Measurements from ENCODE around the gene DLG3. TPM values are rescaled to one million over a fixed set of nuclear protein-coding genes. Genes with fewer than 3 reads are reported as not detected.

DLG3 gene
- polyA plus RNA-seq, 1 donor from 2014 or later, result 66.5 TPM

- H3K4me3 ChIP-seq (ENCODE audit: low read length), result peak overlapping the region; percentile 62
- no peaks in the 10 kb centered on the region for H4K20me1 ChIP-seq (ENCODE audit: insufficient read depth)
- no peaks in the 10 kb centered on the region for H3K36me3 ChIP-seq (ENCODE audit: insufficient read depth, low read length)
- H3K79me2 ChIP-seq (replicated peaks; ENCODE audit: insufficient read depth, low read length), result peaks cover 23% of the 10 kb centered on the region
- H3K4me2 ChIP-seq (ENCODE audit: low read length), result peak overlapping the region; percentile 35
- peak overlapping the region; percentile 70 for H3K27ac ChIP-seq (ENCODE audit: low read length)
- peak overlapping the region; percentile 75 for H3K9ac ChIP-seq (ENCODE audit: low read length)
- no peaks in the 10 kb centered on the region for H3F3A ChIP-seq (ENCODE audit: insufficient read depth, low read length, poor library complexity, severe bottlenecking)
- H2AFZ ChIP-seq (ENCODE audit: low read depth, low read length), result no peak overlapping the region
- H3K9me3 ChIP-seq (ENCODE audit: low read length), result no peaks in the 10 kb centered on the region
- H3K9me2 ChIP-seq (ENCODE audit: insufficient read depth, low read length), result no peaks in the 10 kb centered on the region
- no peak for TF ChIP-seq REST (IDR thresholded peaks at IDR 0.05; ENCODE audit: borderline replicate concordance)
- TF ChIP-seq MXI1 (conservative IDR thresholded peaks at IDR 0.05; ENCODE audit: poor library complexity, severe bottlenecking), result no peak
- TF ChIP-seq RAD21 (conservative IDR thresholded peaks at IDR 0.05), result no peak
- no peak for TF ChIP-seq POLR2AphosphoS5 (IDR thresholded peaks at IDR 0.05)
- TF ChIP-seq TAF1 (IDR thresholded peaks at IDR 0.05; ENCODE audit: low read depth), result no peak
- no peak for TF ChIP-seq EZH2 (IDR thresholded peaks at IDR 0.05; ENCODE audit: borderline replicate concordance, insufficient read depth, low read length, poor library complexity, severe bottlenecking)
- H3K27me3 ChIP-seq (ENCODE audit: insufficient read depth, low read depth, low read length), result no peaks in the 10 kb centered on the region
Measured at GRCh38 chrX:70456256-70456655, 11.6 kb downstream of the DLG3 start.

- no peaks in the 10 kb centered on the region for H3K36me3 ChIP-seq (ENCODE audit: insufficient read depth, low read length)
- no peak overlapping the region for H3K4me3 ChIP-seq (ENCODE audit: low read length)
- H3K27me3 ChIP-seq (ENCODE audit: insufficient read depth, low read depth, low read length), result no peaks in the 10 kb centered on the region
- no peaks in the 10 kb centered on the region for H3K9me2 ChIP-seq (ENCODE audit: insufficient read depth, low read length)
- no peaks in the 10 kb centered on the region for H3F3A ChIP-seq (ENCODE audit: insufficient read depth, low read length, poor library complexity, severe bottlenecking)
- no peaks in the 10 kb centered on the region for H4K20me1 ChIP-seq (ENCODE audit: insufficient read depth)
- no peak overlapping the region for H3K4me2 ChIP-seq (ENCODE audit: low read length)
- no peak overlapping the region for H3K27ac ChIP-seq (ENCODE audit: low read length)
- TF ChIP-seq TAF1 (IDR thresholded peaks at IDR 0.05; ENCODE audit: low read depth) (no peak), REST (IDR thresholded peaks at IDR 0.05; ENCODE audit: borderline replicate concordance) (no peak), SMC3 (conservative IDR thresholded peaks at IDR 0.05; ENCODE audit: poor library complexity) (no peak), MXI1 (conservative IDR thresholded peaks at IDR 0.05; ENCODE audit: poor library complexity, severe bottlenecking) (no peak), EZH2 (IDR thresholded peaks at IDR 0.05; ENCODE audit: borderline replicate concordance, insufficient read depth, low read length, poor library complexity, severe bottlenecking) (no peak), POLR2AphosphoS5 (IDR thresholded peaks at IDR 0.05) (no peak), CTCF (IDR thresholded peaks at IDR 0.05; ENCODE audit: poor library complexity, severe bottlenecking) (no peak), EP300 (conservative IDR thresholded peaks at IDR 0.05; ENCODE audit: poor library complexity, severe bottlenecking) (no peak), RAD21 (conservative IDR thresholded peaks at IDR 0.05) (no peak)
- no peak overlapping the region for H3K9ac ChIP-seq (ENCODE audit: low read length)
- H3K79me2 ChIP-seq (replicated peaks; ENCODE audit: insufficient read depth, low read length), result peaks cover 20% of the 10 kb centered on the region
- H3K9me3 ChIP-seq (ENCODE audit: low read length), result no peaks in the 10 kb centered on the region
- no peak overlapping the region for H2AFZ ChIP-seq (ENCODE audit: low read depth, low read length)
Measured at GRCh38 chrX:70461026-70461425, 16.4 kb downstream of the DLG3 start.

Measured in neural cell (in vitro differentiated cells).